Vagina (tissue), 2 donors: ENCODE data around the gene AGPAT4. TPM values are rescaled to one million over a fixed set of nuclear protein-coding genes. Genes with fewer than 3 reads are reported as not detected.

Source experiments
- DNase-seq, 2 donors: peaks; one replicate each; pipeline ENCODE4 v3.0.0-alpha.2; 2017; ENCODE audit errors: extremely low spot score in 2 of 2
- H3K27ac ChIP-seq: fragments of 200-600 bp; sonication (generic); one replicate; pipeline ENCODE4 v1.5.1; 2019
- H3K27me3 ChIP-seq: fragments of 200-600 bp; sonication (generic); one replicate; pipeline ENCODE4 v1.5.1; 2019
- H3K36me3 ChIP-seq, 2 donors: fragments of 200-600 bp; sonication (generic); one replicate each; pipeline ENCODE4 v1.5.1; 2017 to 2019
- H3K4me1 ChIP-seq: fragments of 200-600 bp; sonication (generic); one replicate; pipeline ENCODE4 v1.5.1; 2019
- H3K4me3 ChIP-seq, 2 donors: fragments of 200-600 bp; sonication (generic); 1 replicate in 1 of 2; 2 replicates in 1 of 2; pipeline ENCODE4 v1.5.1; 2016 to 2019
- H3K9me3 ChIP-seq: fragments of 200-600 bp; sonication (generic); one replicate; pipeline ENCODE4 v1.5.1; 2019
- CTCF ChIP-seq, 3 experiments: fragments of 450-650 bp in 2 of 3; fragments of 200-600 bp in 1 of 3; sonication (generic) in 1 of 3; IDR thresholded peaks; one replicate each; pipeline ENCODE4 v1.5.1; 2017 to 2019; ENCODE audit warnings: antibody characterized with exemption in 3 of 3, mild to moderate bottlenecking in 2 of 3, moderate library complexity in 2 of 3
- POLR2A ChIP-seq, 2 donors: fragments of 450-650 bp; IDR thresholded peaks; one replicate each; pipeline ENCODE4 v1.6.1; 2017; ENCODE audit warnings: antibody characterized with exemption in 2 of 2, mild to moderate bottlenecking in 2 of 2, moderate library complexity in 2 of 2
- POLR2AphosphoS5 ChIP-seq, 2 donors: sonication (generic); formaldehyde crosslinking; IDR thresholded peaks; one replicate each; pipeline ENCODE4 v1.9.0; 2017; ENCODE audit warnings: antibody characterized with exemption in 2 of 2, mild to moderate bottlenecking in 2 of 2, low read depth in 1 of 2; ENCODE audit not compliant: insufficient read depth in 1 of 2
- intact Hi-C: fragments of 100-400 bp; cut with DNase I; formaldehyde crosslinking; loops from one replicate; pipeline ENCODE4 v1.15.1; 2023
- total RNA-seq: library from RNA; depleted of rRNA; stranded (reverse); fragments of >200 nt; gene quantifications from one replicate; pipeline ENCODE4 v1.2.3, GENCODE V29; 2016

AGPAT4 gene
- total RNA-seq, 1 donor from 2014 or later = 6.9 TPM

DNA sequence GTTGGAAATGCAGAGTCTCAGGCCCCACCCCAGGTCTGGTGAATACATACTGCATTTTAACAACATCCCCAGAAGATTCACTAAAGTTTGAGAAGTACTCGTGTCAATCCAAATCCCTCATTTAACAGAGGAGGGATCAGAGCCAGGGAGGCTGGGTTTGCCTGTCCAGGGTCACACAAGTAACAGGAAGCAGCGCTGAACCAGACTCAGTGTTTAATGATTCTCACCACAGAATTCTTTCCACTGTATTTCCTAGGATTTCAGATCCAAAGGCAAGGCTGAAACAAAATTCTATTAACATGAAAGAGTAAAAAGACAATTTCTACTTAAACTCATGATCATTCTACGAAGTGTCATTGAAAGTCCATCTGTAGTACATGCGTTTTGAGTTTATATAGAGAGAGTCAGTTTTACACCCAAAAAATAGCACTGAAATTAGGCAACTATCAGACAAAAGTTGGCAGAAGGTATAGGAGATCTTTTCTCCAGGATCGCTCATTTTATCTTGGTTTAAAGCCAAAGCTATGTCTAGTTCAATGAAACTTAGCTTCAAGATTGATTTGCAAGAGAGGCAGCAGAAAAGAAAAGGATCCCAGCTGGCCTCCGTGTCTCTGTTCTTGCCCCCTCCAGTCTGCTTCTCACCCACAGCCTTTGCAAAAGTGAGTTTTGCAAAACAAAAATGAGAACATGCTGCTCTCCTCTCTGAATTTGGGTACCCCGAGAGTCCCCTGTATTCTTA is 6.0 kb upstream of the AGPAT4 start:
- H3K27ac ChIP-seq = no peak overlapping the region
- no peak overlapping the region for H3K4me3 ChIP-seq
- H3K4me1 ChIP-seq = no peaks in the 10 kb centered on the region
- TF ChIP-seq POLR2A (IDR thresholded peaks at IDR 0.05) (no peak), POLR2AphosphoS5 (IDR thresholded peaks at IDR 0.05; ENCODE audit: insufficient read depth in 1 of 2, low read depth in 1 of 2) (no peak), CTCF (IDR thresholded peaks at IDR 0.05) (no peak)
- DNase-seq = no peak
- no peaks in the 10 kb centered on the region for H3K27me3 ChIP-seq
- intact Hi-C loops = no loop called here
- H3K9me3 ChIP-seq = no peaks in the 10 kb centered on the region
- H3K36me3 ChIP-seq = no peaks in the 10 kb centered on the region

DNA sequence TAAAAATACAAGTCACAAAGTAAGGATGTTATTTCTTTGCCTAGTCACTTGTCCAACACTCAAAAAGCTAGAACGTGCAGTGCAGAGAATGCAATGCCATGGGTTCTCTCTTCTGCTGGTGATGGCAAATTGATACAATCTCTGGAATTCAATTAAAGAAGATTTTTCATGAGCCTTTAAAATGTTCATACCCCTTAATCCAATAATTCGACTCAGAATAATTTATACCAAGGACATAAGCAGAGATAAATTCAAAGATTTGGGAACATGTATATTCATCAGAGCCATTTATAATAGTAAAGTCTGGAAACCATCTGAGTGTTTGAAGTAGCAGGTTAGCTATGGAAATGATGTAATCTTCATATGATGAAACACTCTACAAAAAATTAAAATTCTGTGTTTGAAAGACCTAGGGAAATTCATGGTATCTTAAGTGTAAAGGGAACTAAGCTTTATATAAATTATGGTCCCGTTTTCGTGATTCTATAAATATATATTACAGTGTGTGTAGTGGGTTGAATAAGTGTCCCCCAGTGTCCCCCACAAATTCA is 2.8 kb upstream of the AGPAT4 start:
- TF ChIP-seq POLR2AphosphoS5 (IDR thresholded peaks at IDR 0.05; ENCODE audit: insufficient read depth in 1 of 2, low read depth in 1 of 2) = no peak
- no peak for TF ChIP-seq CTCF (IDR thresholded peaks at IDR 0.05)
- no peak for TF ChIP-seq POLR2A (IDR thresholded peaks at IDR 0.05)
- intact Hi-C loops = no loop called here

DNA sequence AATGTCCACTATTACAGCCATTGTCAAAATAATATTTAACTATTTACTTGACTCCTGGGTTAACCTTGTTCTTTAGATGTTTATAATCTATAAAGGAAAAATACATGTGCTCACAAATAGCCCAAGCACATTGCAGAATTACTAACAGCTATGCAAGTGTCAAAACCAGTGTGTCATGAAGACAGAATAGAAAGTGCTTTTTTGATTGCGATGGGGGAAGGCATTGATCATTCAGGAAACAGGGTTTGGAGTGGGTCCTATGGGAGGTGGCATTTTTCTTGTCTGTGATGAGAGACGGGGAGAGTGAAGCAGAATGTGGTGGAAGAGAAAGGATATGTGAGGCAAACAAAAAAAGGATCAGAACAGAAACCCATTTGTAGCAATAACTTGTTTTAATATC is 1.0 kb upstream of the AGPAT4 start:
- H3K4me3 ChIP-seq = peak overlapping the region; percentile 57 to 67
- H3K36me3 ChIP-seq = no peaks in the 10 kb centered on the region
- intact Hi-C loops = no loop called here
- no peak for DNase-seq
- no peaks in the 10 kb centered on the region for H3K9me3 ChIP-seq
- H3K4me1 ChIP-seq = peaks cover 17% of the 10 kb centered on the region
- H3K27ac ChIP-seq = peak overlapping the region; percentile 87
- no peaks in the 10 kb centered on the region for H3K27me3 ChIP-seq
- TF ChIP-seq CTCF (IDR thresholded peaks at IDR 0.05) (no peak), POLR2A (IDR thresholded peaks at IDR 0.05) (no peak), POLR2AphosphoS5 (IDR thresholded peaks at IDR 0.05; ENCODE audit: insufficient read depth in 1 of 2, low read depth in 1 of 2) (no peak)

More for the DNA sequence above, 2.8 kb upstream of the AGPAT4 start:
- no peak for DNase-seq
- Histone ChIP-seq H3K27ac (no peak overlapping the region), H3K36me3 (no peaks in the 10 kb centered on the region), H3K27me3 (no peaks in the 10 kb centered on the region), H3K4me3 (no peak overlapping the region), H3K9me3 (no peaks in the 10 kb centered on the region), H3K4me1 (peaks cover 9% of the 10 kb centered on the region)

DNA sequence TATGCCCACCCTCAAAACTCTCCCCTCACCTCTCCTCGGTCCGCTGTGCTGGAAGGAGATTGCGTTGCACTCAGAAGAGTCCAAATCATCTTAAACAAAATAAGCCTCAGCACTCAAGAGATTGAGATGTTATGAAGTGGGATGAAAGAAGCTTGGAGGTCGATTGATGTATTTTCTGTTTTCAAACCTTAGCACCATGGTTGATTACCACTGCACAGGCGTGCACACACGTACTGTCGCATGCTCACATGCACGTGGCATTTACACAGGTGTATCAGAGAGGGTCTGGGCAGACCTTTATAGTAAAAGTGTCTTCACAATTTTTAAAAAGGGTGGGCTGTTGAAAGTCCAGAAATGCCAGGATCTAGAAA is 612 bp upstream of the AGPAT4 start:
- Histone ChIP-seq H3K36me3 (no peaks in the 10 kb centered on the region), H3K4me3 (peak overlapping the region; percentile 57 to 67), H3K27ac (peak overlapping the region; percentile 87), H3K4me1 (peaks cover 17% of the 10 kb centered on the region), H3K27me3 (no peaks in the 10 kb centered on the region), H3K9me3 (no peaks in the 10 kb centered on the region)
- no peak for DNase-seq
- intact Hi-C loops = no loop called here
- no peak for TF ChIP-seq CTCF (IDR thresholded peaks at IDR 0.05)
- TF ChIP-seq POLR2A (IDR thresholded peaks at IDR 0.05) = no peak

GRCh38 chr6:161273274-161273751 is 548 bp downstream of the AGPAT4 start:
- peaks cover 17% of the 10 kb centered on the region for H3K4me1 ChIP-seq
- H3K27me3 ChIP-seq = no peaks in the 10 kb centered on the region
- no peaks in the 10 kb centered on the region for H3K36me3 ChIP-seq
- intact Hi-C loops = no loop called here
- no peak for DNase-seq
- H3K4me3 ChIP-seq = peak overlapping the region; percentile 57 to 67
- H3K27ac ChIP-seq = peak overlapping the region; percentile 87
- no peaks in the 10 kb centered on the region for H3K9me3 ChIP-seq
- TF ChIP-seq POLR2A (IDR thresholded peaks at IDR 0.05) = no peak
- TF ChIP-seq POLR2AphosphoS5 (IDR thresholded peaks at IDR 0.05; ENCODE audit: insufficient read depth in 1 of 2, low read depth in 1 of 2) = no peak
- TF ChIP-seq CTCF (IDR thresholded peaks at IDR 0.05) = no peak
